Fibroblast of skin of back (primary cell): ENCODE results near the gene ACTL10.
"Not testable (repeated sequence)": the region's sequence is repeated elsewhere in the genome, so short reads cannot be mapped to it uniquely, and the experiment has no call there.

Experiments used
- DNase-seq: peaks from one replicate; pipeline ENCODE4 v3.0.0-alpha.2; 2013

Gene ACTL10

DNA sequence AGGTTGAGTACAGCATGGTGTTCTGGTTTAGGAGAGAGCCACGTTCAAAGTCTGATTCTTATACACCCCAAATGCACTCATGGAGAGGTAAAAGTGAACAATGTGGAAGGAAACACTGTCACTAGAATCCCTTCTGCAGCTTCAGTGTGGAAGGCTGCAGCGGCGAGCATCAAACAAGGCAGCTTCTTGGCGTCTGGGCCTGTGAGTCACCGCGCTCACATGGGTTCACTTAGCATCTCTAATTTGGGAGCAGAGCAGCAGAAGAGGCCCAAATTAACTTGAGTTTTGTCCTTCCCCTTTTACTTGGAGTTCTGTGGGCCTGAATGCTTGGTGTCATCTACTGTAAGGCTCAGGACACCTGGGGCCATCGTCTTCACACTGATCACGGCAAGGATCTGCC is 30.4 kb downstream of the ACTL10 start:
- DNase-seq, result peak; percentile 68

DNA sequence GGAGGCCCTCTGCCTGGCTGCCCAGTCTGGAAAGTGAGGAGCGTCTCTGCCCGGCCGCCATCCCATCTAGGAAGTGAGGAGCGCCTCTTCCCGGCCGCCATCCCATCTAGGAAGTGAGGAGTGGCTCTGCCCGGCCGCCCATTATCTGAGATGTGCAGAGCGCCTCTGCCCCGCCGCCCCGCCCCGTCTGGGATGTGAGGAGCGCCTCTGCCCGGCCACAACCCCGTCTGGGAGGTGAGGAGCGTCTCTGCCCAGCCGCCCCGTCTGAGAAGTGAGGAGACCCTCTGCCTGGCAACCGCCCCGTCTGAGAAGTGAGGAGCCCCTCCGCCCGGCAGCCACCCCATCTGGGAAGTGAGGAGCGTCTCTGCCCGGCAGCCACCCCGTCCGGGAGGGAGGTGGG is 32.2 kb downstream of the ACTL10 start:
- DNase-seq, result not testable (repeated sequence)

DNA sequence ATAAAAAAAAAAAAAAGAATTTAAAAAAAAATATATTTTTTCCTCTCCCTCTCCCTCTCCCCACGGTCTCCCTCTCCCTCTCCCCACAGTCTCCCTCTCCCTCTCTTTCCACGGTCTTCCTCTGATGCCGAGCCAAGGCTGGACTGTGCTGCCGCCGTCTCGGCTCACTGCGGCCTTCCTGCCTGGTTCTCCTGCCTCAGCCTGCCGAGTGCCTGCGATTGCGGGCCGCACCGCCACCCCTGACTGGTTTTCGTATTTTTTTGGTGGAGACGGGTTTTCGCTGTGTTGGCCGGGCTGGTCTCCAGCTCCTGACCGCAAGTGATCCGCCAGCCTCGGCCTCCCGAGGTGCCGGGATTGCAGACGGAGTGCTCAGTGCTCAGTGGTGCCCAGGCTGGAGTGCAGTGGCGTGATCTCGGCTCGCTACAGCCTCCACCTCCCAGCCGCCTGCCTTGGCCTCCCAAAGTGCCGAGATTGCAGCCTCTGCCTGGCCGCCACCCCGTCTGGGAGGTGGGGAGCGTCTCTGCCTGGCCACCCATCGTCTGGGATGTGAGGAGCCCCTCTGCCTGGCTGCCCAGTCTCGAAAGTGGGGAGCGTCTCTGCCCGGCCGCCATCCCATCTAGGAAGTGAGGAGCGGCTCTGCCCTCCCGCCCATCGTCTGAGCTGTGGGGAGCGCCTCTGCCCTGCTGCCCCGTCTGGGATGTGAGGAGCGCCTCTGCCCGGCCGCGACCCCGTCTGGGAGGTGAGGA is 34.1 kb downstream of the ACTL10 start:
- DNase-seq, result not testable (repeated sequence)

DNA sequence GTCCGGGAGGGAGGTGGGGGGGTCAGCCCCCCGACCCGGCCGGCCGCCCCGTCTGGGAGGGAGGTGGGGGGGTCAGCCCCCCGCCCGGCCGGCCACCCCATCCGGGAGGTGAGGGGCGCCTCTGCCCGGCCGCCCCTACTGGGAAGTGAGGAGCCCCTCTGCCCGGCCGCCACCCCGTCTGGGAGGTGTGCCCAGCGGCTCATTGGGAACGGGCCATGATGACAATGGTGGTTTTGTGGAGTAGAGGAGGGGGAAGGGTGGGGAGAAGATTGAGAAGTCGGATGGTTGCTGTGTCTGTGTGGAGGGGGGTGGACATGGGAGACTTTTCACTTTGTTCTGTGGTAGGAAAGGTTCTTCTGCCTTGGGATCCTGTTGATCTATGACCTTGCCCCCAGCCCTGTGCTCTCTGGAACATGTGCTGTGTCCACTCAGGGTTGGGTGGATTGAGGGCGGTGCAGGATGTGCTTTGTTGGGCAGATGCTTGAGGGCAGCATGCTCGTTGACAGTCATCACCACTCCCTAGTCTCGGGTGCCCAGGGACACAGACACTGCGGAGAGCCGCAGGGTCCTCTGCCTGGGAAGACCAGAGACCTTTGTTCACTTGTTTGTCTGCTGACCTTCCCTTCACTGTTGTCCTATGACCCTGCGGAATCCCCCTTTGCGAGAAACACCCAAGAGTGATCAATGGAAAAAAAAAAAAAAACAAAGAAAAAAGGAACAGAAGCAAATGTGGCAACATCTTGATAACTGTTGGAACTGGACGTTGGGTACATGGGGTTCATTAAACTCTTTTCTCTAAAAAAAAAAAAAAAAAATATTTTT is 35.1 kb downstream of the ACTL10 start:
- no peak for DNase-seq

DNA sequence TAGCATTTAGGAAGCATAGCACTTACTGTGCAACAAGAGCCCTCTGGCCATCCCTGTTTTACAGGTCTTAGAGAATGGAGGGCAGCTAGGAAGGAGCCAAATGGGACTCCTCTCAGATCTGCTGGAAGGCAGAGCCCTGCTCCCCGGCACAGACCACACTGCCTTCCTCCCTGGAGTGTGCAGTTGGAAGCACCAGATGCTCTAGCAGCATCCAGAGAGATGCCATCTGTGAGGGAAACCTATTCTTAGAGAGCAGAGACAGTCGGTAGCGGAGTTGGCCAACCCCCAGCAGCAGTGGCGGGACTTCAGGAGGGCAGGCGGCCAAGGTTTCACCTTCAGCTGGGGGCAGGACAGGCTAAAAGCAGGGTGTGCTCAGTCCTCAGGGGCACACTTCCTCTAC is 36.1 kb downstream of the ACTL10 start:
- DNase-seq, result no peak

DNA sequence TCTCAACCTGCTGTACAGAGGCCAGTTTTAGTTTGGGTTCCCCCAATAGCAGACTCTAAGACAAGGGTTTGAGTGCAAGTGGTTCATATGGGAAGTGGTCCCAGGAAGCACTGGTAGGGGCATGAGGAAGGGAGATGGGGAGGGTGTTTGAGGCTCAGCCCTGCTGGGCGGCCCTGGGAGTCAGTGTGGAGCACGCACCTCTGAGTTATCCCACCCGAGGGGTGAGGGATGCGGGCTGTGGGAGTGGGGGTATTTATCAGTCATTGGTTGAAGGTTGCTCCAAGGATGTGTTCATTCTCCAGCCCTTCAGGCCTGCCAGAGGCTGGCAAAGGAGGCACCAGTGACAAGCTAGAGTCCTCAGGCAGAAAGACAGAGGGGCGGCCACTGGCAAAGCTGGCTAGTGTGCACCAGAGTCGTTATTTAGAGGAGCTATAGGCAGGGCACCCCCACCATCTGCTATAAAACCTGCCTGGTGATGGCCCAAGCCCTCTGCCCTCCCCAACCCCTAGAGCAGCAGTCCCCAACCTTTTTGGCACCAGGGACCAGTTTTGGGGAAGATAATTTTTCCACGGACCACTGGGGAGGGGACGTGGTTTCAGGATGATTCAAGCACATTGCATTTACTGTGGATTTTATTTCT is 36.9 kb downstream of the ACTL10 start:
- no peak for DNase-seq

DNA sequence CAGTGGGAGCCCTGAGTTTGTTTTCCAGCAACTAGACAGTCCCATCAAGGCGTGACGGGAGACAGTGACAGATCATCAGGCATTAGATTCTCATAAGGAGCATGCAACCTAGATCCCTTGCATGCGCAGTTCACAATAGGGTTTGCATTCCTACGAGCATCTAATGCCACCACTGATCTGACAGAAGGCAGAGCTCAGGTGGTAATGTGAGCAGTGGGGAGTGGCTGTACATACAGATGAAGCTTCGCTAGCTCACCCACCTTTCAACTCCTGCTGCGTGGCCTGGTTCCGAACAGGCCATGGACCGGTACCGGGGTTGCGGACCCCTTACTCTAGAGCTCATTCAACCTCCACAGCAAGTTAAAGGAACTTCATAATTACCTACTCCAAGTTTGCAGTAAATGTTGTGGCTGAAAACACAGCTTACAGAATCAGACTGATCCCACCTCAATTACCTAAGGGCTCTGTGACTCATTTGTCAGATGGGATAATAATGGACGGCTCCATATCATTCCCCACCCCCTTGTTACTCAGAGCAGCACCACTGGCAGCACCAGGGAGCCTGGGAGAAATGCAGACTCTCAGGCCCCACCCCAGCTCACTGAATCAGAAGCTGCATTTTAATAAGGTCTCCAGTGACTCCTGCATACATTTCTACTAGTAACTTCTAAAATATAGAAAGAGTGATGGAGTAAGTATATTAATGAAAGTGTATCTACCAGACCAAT is 37.6 kb downstream of the ACTL10 start:
- no peak for DNase-seq

DNA sequence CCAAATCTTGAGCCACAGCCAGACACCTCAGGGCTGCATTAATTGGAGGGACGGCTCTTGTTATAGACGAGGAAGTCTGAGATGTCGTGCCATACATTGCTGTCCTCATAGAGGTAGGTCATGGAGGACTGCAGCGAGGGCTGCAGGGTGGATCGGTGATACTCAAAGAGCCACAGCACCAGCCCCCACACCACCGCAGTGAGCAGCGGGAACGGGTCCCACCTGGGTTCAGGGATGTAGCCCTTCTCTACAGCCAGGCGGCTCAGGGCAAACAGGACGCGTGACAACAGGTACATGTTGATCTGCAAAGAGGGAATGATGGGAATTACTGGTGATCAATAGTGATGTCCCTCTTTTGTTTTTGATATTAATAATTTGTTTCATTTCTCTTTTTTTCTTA is 40.9 kb downstream of the ACTL10 start:
- no peak for DNase-seq

DNA sequence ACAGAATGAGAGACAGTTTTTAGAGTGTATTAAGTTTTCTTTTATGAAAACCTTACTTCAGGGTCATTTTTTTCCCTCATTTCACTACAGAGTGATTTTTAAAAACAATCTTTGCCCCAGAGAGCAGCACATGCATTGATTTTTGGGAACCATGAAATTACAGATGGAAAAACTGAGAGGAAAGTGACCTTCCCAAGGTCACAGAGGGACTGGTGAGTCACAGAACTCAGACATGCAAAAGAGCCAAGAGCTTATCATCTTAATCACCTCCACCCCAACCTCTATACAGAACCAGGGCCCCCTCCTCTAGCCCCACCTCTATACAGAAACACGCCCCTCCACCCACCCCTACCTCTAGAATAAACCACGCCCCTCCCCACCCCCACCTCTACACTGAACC is 42.7 kb downstream of the ACTL10 start:
- no peak for DNase-seq

DNA sequence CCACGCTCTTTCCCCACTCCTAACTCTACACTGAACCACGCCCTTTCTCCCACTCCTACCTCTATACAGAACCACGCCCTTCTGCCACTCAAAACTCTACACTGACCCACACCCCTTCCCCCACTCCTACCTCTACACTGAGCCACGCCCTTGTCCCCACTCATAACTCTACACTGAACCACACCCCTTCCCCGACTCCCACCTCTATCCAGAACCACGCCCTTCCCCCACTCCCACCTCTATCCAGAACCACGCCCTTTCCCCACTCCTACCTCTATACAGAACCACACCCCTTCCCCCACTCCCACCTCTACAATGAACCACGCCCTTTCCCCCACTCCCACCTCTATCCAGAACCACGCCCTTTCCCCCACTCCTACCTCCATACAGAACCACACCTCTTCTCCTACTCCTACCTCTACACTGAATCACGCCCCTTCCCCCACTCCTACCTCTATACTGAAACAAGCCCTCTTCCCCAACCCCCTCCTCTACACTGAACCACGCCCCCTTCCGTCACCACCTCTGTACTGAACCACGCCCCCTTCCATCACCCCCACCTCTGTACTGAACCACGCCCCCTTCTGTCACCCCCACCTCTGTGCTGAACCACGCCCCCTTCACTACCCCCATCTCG is 43.3 kb downstream of the ACTL10 start:
- DNase-seq, result no peak

DNA sequence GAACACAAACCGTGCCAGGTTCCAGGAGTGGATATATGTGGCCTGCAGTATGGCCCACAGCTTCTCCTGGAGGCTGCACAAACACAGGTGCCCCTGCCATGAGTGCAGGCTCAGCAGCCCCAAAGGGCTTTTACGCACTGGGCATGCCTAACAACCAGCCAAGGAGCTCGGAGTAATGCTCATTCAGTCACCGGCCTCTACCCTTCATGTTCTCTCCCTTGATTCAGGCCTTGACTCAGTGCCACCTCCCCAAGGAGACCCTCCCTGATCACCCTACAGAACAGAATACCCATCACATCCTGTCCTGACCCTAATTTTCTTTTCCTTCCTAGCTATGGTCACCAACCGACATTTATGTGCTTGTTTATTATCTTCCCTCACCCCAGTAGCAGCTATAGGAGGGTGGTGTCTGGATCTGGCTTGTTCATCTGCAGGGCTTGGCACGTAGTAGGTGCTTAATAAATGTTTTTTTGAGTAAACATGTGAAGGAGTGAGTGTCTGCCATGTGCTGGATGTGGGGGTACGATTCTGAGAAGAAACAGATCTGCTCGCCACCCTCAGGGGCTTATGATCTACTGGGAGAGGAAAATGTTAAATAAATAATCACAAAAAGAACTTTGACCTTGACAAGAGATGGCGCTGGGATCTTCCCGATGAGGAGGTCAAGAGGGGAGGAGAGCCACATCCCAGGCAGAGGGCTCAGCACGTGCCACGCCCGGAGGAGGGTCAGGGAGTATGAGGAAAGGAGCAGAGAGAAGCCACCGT is 44.1 kb downstream of the ACTL10 start:
- DNase-seq, result no peak

DNA sequence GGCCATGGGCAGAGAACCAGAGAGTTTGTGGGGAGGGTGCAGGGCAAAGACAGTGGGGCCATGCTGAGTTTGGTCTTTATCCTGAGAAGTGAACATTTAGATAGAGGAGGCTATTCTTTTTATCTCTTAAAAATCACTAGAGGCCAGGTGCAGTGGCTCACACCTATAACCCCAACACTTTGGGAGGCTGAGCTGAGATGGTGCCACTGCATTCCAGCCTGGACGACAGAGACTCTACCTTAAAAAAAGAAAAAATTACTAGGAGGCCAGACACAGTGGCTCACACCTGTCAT is 44.6 kb downstream of the ACTL10 start:
- no peak for DNase-seq

DNA sequence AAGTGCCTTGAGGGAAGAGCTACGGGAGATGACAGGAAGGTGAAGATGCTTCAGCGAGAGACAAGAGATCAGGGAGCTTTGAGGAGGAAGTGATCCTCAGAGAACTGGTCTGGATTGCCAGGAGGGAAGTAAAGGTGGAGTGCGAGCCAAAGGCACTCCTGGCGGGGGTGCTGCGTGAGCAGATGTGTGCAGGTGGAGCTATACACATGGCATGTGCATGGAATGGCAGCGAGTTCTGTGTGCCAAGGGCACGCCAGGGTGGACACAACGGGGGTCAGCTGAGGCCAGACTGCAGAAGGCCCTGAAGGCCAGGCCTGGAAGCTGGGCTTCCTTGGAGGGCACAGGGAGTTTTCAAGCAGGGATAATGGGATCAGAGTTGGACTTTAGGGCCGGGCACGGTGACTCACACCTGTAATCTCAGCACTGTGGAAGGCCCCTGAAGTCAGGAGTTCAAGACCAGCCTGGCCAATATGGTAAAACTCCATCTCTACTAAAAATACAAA is 47.2 kb downstream of the ACTL10 start:
- DNase-seq, result no peak

DNA sequence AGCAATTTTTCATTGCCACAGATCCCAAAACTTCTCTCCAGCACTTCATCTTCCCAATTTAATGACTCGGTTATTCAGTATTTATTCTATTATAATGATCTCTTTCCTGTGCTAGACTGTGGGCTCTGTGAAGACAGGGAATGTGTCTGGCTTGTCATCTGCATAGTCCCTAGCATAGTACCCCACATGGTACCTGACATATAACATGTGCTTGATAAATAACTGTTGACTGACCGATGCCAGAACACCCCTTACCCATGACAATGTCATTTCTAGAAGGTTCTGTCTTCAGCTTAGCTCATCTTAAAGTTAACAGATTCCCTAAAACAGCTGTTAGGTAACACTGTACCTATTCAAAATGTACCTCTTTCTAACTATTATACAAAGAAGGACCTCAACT is 49.8 kb downstream of the ACTL10 start:
- no peak for DNase-seq
